Astrocyte of the spinal cord (primary cell): ENCODE measurements around the gene METTL3.

Source experiments
- DNase-seq: peaks from one replicate; pipeline ENCODE4 v3.0.0; 2011; ENCODE audit warnings: low read depth, low spot score
- H3K4me3 ChIP-seq: 2 replicates; pipeline ENCODE4 v1.5.1; 2011; ENCODE audit warnings: low read depth, mild to moderate bottlenecking, low read length, moderate library complexity
- CTCF ChIP-seq: IDR thresholded peaks from 2 replicates; pipeline ENCODE4 v1.5.1; 2012; ENCODE audit warnings: low read depth, mild to moderate bottlenecking, low read length, inconsistent platforms
- in situ Hi-C: cut with HindIII; loops from 2 replicates; pipeline ENCODE4 v1.10.0; 2017; ENCODE audit warnings: low sequenced_read_pairs

The METTL3 gene

DNA sequence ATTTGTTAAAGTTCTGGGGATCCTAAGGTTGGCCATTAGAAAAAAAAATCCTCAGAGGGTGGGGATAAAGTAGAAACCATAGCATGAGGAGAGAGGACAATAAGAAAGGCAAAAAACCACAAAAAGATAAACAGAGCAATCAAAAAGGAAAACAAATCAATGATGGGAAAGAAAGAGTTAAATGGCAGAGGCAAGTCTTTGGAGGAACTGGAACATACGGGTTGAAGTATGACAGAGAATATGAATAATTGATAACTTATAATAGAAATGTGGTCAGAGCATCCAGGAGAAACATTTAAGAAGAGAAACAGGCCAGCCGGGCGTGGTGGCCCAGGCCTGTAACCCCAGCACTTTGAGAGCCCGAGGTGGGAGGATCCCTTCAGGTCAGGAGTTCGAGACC is 32.8 kb upstream of the METTL3 start:
- no peak for TF ChIP-seq CTCF
- DNase-seq: no peak
- in situ Hi-C loops: no loop called here
- H3K4me3 ChIP-seq: no peak overlapping the region

GRCh38 chr14:21543521-21543960 is 32.4 kb upstream of the METTL3 start:
- in situ Hi-C loops: no loop called here
- DNase-seq: no peak
- no peak for TF ChIP-seq CTCF
- no peak overlapping the region for H3K4me3 ChIP-seq

- in situ Hi-C loops: no loop called here
- H3K4me3 ChIP-seq: no peak overlapping the region
- TF ChIP-seq CTCF: no peak
- no peak for DNase-seq
These were observed 30.4 kb upstream of the METTL3 start for GRCh38 chr14:21541413-21542074.

DNA sequence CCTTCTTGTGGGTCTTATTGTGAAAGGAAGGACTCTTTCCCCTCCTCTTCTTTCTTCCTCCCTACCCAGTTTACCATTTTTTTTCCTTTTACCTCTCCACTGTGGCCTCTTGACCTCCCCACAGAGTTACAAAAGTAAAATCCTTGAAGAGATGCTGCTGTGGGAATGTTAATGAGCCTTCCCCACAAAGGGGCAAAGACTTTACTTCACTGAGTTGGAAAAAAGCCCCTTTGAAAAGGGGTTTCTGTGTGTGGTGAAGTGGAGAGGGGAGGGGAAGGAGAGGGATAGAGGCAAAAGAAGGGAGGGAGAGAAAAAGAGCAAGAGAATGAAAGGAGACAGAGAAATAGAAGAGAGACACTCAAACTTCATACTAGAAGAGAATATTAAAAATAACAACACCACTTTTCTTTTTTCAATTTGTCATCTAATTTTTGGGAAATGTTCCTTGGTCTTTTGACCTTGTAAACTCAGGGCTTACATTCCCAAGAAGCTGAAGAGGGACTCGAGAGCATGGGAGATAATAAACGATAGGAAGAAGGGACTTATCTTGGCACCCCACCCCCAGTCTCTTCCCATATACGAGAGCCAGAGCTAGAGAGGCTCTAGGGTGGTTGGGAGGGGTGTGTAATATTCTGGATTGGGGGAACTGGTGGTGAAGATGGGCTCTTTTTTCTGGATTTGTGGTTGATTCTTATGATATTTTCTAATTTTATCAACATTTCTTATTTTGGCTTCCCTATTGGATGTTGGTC is 28.2 kb upstream of the METTL3 start:
- in situ Hi-C loops: no loop called here
- no peak for DNase-seq
- TF ChIP-seq CTCF: no peak
- no peak overlapping the region for H3K4me3 ChIP-seq

- no peak overlapping the region for H3K4me3 ChIP-seq
- no peak for TF ChIP-seq CTCF
- no peak for DNase-seq
- in situ Hi-C loops: no loop called here
These were observed 25.9 kb upstream of the METTL3 start for GRCh38 chr14:21537090-21537424.

DNA sequence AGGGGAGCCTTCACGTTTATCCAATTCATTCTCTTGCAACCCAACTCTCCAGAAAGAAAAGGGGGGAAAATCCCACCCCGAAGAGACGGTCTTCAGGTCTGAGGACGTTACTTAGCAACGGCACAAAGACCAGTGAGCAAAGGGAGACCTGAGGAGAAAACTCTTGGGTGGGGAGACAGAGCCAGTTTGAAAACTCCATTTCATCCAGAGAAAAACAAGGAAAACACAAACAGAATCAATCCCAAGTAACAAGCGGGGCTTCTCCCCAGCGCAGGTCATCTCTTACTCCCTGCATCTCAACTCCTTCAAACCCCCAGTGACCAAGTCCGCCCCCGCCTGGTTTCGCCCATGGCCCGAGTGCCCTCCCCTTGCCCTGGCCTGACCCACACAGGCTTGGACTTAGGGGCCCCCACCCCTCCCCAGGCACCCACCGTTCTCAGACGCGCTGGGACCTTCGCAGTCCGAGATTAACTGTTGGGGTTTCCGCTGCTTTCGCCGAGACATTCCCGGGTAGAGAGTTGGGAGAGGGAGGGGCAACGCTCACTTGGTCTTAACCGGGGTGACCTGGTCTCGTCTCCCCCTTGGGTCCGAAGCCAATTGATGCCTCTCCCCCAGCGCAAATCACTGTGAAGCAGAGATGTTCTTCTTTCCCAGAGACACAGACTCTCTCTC is 25.4 kb upstream of the METTL3 start:
- DNase-seq: no peak
- TF ChIP-seq CTCF: no peak
- no peak overlapping the region for H3K4me3 ChIP-seq
- in situ Hi-C loops: no loop called here
